ENCODE measurements around the gene PTPRD. TPM values are rescaled to one million over a fixed set of nuclear protein-coding genes. Genes with fewer than 3 reads are reported as not detected.

PTPRD gene
- total RNA-seq, 1 experiment from 2014 or later: 4.5 TPM

DNA sequence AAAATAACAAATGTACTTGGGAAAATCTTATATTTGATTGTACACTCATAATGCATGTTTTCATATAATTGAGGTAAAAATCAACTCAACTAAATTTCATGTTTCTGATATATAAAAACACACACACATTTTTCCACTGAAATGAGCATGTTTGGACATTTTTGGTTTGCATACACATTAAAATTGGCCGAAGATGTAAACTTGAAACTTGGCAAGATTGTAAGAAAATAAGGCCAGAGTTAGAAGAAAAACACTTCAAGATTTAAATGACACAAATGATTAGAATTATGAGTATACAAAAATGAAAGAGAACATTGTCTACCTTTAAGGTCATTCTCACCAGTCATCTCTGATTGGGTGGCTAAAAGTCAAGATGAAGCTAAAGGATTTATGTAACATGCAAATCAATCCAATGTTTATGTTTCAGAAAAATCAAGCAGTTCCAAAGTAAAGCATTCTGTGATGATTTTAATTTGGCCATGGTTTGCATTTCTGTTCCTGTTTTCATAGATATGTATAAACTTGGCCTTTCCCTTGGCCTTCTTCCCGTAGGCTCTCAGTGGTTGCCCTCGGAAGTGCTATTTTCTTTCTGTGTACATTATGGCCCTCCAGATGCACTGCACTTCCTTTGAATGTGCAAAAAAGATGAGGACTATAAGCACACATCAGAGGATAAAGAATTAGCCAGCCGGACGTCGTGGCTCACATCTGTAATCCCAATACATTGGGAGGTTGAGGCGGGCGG lies 1707.9 kb downstream of the PTPRD start:
- DNase-seq (ENCODE audit: low read depth): no peak

DNA sequence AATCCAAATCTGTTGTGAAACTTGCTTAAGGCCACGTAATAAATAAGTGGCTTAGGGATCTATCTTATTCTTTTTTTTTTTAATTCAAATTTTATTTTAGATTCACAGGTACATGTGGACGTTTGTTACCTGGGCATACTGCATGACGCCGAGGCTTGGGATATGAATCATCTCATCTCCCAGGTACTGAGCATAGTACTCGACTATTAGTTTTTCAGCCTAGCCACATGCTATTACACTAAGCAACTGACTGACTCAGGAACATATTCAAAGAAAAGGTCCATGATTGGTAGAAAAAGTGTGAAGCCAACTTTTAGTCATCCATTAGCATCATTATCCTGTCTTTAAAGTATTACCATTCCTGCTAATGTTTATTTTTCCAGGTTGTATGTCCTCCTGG lies 1709.7 kb downstream of the PTPRD start:
- no peak for DNase-seq (ENCODE audit: low read depth)

DNA sequence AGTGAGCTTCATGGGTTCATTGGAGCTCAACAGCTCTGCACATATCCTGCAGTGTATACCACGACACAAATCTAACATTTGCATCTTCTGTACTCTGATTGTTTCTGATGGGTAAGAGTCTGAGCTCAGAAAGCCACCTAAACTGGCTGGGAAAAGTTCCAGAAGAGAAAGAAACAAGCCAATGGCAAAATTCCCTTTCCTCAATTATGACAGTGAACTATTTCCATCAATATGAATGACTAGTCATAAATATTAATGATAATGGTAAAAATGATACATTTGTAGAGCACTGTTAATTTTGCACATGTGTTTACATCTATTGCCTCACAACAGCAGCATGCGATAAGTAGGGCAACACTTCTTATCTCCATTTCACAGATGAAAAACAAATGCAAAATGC lies 1711.7 kb downstream of the PTPRD start:
- DNase-seq (ENCODE audit: low read depth): no peak

DNA sequence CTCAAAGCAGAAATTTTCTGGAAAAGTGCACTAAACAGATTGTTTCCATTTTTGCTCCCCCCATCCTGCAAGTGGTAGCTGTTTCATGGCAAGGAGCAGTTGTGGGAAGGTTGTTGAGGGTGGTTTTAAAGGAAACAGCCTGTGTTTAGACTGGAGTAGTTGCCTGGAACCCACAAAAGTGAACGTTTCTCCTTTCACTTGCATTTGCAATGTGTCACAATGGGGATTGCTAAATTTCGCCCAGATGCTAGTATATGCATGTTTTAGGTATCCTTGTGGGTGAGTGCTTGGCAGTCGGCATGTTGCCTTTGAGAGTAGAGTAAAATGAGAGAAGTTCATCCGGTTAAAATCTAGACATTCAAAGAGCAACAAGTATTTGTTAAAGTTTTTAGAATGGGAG lies 1713.3 kb downstream of the PTPRD start:
- DNase-seq (ENCODE audit: low read depth): no peak

DNA sequence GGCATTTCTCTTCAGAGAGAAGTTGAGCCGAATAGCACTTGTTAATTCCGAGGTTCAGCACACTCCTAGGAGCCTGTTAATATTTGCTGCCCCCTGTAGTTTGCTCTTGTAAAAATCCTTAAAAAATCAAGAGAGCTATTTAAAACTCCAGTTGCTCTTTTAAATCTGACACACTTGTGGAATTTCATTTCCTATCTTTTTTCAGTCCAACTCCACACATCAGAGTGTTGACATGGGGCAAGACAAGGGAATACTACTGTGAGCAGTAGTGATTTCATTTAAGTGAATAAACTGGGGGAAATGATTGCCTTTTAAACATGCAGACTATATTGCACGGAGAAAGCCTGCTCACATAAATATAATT lies 1717.0 kb downstream of the PTPRD start:
- DNase-seq (ENCODE audit: low read depth): peak; percentile 24

DNA sequence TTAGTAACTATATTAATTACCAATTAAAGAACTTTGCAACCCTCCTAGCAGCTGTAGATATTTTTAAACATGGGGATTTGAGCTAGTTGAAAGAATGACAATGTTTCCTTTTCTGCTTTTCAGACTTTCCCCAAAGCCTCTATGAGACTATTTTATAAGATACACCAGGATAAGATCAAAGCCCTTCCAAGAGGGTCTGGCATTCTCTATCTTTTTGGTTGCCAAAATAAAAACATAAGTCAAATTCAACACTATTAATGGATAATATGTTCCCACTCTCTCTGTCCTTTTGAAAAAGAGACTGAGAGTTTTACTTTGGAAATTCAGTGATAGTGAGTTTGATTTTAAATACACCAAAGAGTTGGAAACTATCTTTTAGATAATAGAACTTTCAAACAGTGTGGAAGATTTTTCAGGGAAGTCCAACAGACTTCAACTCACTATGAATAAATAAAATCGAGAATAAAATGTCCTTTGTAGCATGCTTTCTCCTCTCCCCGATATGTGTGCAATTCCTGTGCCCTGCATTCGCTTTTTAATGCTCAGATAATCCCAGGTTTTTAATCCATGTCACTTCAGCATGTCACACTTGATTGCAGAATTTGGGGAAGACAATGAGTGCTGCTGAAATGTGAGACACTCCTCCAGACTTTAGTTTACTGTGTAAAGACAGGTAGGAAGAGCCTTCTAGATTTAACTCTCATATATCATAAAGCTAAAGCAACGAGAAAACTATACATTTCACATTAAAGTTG lies 1717.5 kb downstream of the PTPRD start:
- no peak for DNase-seq (ENCODE audit: low read depth)

DNA sequence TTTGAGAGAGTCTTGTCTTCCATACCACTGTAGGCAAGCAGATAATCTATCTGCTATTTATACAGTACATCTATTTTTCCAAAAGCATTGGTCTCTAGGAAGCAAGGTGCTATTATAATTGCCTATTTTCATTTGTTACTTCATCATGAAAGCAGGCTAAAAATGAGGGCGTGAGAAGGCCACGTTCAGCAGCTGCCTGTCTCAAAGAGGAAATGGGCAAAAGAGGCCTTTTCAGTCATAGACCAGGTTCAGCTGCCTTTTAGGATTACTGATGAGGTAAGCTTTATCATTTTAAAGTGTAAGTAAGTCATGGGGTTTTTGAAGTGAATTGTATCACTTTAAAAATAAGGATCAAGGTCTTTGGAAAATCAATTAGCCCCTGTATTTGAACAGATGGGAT lies 1722.1 kb downstream of the PTPRD start:
- no peak for DNase-seq (ENCODE audit: low read depth)

DNA sequence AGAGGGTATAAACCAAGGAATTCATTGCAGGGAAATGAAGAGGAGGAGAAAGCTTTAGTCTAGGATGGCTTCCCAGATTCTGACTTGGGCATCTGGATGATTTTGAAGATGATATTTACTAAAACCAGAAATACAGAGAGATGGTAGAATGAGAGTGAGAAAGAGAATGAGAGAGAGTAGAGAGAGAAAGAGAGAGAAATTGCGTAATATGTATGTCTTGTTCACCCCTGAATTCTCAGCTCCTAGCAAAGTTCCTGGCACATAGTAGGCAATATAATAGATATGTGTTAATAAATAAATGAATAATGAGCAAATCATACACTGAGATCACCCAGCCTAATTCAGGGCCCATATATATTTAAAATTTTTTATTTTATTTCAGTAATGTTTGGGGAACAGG lies 1723.7 kb downstream of the PTPRD start:
- DNase-seq (ENCODE audit: low read depth): no peak

DNA sequence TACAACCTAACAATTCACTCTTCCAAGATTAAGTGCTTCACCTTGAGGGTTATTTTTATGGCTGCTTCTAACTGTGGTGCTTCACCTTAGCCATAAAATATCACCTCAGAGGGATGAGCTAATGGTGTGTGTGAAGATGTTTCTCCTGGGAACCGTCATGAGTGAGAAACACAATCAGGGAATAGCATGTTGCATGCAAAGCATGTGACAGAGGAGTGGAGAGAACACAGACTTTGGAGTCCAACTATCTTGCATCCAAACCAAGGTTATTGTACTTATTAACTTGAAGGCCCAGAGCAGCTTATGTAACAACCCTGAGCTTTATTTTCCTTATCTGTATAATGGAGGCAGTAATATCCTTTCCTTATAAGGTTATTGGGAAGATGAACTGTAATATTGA lies 1724.2 kb downstream of the PTPRD start:
- DNase-seq (ENCODE audit: low read depth): no peak

DNA sequence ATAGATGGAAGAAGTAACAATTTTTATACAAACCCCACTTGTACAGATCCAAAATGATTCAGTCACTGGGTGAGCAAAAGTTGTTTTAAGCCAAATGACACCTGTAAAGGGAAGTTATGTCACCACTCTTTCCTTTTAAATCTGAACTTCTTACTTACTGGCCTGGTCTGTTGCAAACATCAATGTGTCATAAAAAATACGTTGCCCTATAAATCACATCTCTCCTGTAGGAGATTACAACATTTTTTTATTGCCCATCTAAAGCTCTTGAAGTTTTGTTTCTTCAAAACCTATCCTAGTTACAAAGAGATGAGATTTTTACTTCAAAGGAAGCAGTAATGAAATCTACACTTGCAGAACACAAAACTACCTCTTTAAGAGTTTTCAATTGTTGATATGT lies 1725.4 kb downstream of the PTPRD start:
- no peak for DNase-seq (ENCODE audit: low read depth)

DNA sequence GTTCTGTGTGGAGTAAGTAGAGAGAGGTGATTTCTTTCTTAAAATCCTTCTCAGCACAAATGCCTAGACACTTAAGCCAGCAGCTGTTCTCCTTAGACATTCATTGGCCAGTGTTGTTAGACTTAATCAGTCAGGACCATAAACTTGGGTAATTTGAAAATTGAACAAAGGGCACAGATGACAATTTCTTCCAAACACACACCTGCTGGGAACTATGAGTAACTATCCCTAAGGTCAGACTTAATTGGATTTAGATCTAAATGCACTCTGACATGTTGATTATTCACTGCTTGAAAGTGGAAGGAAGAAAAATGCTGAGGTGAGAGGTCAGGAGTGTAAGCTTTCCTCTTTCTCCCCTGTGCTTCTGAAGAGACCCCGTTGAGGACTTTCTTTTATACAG lies 1729.5 kb downstream of the PTPRD start:
- no peak for DNase-seq (ENCODE audit: low read depth)

DNA sequence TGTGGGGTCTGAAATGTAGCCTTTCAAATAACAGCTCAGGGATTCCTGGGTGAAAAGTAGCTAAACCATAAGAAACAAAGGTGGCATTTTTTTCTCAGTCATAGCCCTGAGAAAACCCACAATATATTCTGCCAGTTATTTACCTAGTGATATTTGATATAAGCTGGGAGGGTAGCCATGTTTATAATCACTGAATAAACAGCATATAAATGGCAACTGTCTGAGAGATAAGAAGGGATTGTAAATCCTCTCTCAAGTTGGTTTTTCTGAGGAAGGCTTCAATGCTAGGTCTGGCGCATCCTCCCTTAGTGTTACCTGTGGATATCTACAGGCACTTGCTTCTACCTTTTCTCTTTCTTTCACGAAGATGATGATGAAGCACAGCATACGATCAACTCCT lies 1732.7 kb downstream of the PTPRD start:
- DNase-seq (ENCODE audit: low read depth): no peak

DNA sequence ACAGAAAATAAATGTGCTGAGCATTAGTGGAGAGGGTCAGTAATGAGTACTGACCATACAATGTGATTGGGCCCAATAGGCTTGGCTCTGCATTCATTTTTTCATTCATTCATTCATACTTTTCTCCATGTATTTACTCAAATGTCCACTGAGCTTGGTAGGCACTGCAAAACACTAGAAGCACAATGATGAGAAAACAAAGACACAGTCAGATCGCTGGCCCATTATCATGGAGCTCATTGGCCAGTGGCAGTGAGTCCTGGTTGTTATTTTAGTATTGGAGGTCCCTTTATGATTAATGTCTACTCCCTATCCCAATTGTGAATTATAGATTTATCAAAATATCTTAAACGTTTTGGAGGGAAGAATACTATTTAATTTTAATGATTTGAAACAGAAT lies 1733.5 kb downstream of the PTPRD start:
- DNase-seq (ENCODE audit: low read depth): no peak

DNA sequence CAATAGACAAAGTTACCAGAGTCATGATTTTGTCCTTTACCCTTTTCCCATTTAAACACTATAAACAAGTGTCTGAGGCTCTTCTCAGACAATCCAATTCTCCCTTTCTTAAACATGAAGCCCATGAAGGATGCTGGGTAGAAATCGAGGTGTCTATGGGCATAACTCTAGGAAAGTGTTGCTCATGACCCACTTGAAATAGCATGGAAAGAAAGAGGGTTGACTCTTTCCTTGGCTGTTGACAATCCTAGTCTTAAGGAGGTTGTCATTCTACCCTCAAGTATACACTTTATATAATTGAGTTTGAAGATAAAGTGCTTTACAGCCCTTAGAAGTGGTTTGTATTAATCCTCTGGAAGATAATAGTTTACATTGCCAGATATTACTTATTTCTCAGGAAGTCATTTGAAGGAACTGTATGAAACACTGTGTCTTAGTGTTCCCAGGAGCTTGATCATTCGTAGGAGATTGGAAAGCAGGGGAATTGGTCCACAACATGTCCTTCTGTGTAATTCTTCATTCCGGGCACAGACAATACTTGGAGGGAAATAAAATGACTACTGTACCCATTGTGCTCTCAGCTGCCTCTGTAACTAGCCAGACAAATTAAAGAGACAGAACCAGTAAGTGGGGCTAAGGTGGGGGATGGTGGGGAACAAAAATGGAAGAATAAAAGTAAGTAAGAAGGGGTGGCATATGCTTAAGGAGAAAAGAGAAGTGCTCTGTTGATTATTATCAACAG lies 1734.9 kb downstream of the PTPRD start:
- DNase-seq (ENCODE audit: low read depth): no peak

DNA sequence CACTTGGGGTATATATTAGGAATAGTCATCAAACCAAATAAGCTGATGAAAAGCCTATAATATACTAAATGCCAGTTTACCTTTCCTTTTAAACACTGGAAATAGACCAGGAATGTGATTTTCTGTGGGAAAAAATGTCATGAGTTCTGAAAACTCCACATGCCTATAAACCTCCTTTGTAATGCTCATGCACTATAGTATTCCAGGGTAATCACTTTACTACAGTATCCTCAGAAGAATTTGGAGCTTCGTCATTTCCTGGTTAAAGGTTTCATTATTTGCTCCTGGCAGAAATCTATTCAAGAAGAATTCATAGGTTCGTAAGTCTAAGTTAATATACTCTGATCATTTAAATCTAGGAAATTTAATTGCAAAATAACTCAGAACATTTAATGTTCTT lies 1736.5 kb downstream of the PTPRD start:
- no peak for DNase-seq (ENCODE audit: low read depth)

DNA sequence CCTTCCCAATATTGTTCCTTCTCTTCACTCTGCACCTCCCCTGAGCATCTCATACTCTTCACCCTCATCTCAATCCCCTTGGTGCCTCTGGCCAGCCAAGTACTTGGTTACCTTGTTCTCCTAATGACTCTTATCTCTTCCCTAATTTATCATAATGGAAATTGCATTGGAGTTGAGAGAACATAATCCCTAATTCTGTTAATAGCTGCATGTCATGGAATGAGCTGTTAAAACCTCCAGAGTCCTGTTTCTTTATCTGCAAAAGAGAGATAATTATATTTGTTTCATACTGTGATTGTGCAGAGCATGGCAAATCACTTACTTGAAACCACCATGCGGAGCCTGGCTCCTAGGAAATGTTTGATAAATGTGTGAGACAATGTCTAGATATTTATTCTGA lies 1738.3 kb downstream of the PTPRD start:
- no peak for DNase-seq (ENCODE audit: low read depth)

DNA sequence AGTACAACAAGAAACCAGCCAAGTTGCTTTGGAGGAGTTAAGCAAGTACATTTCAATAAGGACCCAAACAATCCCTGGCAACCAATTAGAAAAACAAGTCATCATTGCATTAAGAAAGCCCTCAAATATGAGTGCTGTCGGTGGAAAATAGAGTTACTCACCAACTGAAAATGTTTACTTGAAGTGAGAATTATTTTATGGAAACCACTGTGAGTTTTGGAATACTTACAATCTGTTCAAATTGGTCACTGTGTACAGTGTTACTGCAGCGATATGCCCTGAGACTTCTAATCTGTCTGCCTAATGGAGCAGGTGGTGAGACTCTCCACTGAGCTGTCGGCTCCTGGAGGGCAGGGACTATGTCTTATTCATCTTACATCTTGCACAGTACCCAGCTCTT lies 1740.0 kb downstream of the PTPRD start:
- no peak for DNase-seq (ENCODE audit: low read depth)

DNA sequence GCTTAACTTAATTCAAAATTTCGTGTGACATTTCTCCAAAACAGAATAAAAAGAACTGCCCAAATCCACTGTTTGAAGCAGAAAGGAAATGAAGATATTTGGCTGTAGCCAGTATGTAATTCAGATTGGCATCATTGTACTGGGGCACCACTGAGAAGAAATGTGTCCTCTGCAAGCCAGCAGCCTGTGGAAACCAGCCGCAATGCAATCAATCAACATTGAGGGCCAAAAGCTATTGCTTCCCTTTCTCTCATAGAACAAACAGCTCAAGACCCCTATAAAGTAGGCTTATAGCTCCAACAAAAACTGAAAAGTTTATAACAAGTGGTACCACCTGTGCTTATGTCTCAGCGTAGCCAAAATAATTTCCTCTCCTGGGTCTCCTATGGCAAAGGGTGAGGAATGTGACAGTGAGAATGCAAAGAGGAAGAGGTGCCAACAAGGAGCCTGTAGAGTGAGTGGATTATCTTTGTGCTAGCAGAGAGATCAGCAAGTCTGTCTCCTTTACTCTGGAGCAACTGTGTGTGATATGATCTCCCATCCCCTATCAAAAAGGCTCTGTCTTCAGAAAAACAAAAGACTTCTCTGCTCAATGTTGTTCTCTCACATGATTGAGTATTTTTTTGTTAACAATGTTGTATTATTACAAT lies 1740.9 kb downstream of the PTPRD start:
- DNase-seq (ENCODE audit: low read depth): no peak

DNA sequence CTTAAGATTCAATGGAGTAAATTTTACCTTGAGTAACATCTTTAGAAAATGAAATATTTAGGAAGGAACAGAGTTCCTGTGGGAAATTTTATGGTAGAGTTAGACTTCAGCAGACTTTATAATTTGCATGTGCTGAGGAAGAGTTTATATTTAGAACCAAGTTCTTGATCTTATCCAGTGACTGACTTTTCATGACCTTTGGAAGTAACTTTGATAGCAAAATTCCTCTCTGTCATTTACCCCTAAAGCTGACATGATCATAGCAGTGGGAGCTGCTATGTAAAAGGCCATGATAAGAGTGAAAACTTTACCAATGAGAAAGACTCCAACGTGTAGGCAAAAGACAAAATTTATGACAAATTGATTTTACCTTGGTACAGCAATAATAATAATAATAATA lies 1741.4 kb downstream of the PTPRD start:
- no peak for DNase-seq (ENCODE audit: low read depth)

DNA sequence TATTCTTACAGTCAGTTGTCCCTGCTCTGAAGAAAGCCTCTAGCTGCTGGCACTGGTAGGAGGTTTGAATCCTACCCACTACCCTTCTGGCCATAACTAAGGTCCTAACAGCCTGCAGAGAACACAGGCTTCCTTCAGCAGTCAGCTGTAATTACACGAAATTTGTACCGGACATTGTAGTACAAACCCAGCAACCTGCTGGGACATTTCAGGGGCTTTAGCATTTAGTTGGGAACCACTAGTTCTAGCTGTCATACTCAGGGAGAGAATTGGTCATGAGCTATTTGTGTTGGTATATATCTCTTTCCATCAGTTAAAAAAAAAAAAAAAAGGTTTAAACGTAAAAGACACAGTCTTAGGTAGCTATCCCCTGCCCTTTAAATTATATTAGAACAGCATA lies 1743.0 kb downstream of the PTPRD start:
- no peak for DNase-seq (ENCODE audit: low read depth)

DNA sequence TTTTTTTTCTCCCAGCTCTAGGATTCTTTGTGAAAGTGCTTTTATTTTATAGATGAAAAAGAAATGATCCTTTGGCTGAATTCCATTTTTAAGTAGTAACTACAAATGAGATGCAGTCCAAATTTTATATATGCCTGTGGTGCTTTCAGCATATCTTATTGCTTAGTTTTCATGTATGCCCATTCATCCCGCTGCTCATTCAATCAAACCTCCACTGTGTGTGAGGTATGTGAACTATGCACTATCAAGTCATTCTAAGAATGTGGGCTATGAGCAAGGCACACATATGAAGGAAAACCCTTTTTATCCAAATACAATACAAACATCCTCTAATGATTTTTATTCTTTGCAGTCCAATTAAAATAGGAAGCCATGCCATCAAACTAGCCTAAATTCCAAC lies 1744.2 kb downstream of the PTPRD start:
- DNase-seq (ENCODE audit: low read depth): peak; percentile 45

DNA sequence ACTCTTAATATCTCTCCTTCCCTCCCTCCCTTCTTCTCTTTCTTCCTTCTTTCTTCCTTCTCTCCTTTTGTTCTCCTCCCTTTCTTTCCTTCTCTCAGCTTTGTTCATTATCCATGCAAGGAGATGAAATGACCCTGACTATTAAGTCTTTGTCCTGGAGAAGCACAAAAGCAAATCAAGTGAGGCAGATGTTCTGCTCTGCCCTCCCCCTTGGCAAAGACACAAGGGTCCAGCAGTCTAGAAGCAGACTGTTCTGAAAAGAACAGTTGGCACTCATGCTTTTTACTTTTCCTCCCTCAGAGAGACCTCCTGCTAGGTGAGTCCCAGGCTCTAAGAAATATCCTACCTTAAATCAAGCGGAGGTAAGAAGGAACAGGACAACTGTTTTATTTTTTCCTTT lies 1745.7 kb downstream of the PTPRD start:
- DNase-seq (ENCODE audit: low read depth): no peak

DNA sequence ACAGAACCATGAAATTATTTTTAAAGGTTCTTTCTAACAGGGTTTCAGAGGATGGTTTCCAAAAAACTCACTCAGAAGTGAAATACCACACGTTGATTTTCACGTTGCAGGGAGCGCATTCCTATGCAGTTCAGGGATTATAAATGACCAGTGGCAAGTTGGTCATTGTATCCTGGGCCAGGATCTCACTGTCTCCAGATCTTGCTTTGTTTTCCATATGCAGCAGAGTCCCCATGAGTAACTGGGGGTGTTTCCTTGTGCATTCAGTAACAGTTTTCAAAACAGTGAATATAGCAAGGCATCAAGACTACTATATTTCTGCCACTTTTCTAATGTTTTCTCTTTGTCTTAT lies 1748.3 kb downstream of the PTPRD start:
- peak; percentile 33 for DNase-seq (ENCODE audit: low read depth)
